GM19463 (cell line): Measurements from ENCODE around the gene PALD1.

Experiments used
- ATAC-seq: cut with Tn5 transposase; IDR thresholded peaks from one replicate; pipeline ENCODE4 v1.9.1; 2021; ENCODE audit warnings: mild to moderate bottlenecking, moderate library complexity; ENCODE audit not compliant: unreplicated experiment

The PALD1 gene

DNA sequence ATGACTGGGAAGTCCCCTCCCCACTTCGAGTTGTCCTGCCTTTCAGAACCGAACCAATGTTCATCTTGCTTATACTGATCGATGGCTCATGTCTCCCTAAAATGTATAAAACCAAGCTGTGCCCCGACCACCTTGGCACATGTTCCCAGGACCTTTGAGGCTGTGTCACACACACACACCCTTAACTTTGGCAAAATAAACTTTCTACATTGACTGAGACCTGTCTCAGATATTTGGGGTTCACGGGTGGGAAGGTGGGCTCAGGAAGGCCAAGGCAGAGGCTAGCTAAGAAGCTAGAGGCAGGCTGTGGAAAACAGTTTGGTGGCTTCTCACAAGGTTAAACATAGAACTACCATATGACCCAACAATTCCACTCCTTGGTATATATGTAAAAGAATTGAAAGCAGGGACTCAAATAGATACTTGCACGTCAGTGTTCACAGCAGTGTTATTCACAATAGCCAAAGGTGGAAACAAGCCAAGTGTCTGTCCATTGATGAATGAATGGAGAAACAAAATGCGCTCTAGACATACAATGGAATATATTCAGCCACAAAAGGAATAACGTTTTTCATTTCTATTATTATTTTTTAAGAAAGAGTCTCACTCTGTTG lies 108.6 kb downstream of the PALD1 start:
- ATAC-seq: peak; percentile 82

DNA sequence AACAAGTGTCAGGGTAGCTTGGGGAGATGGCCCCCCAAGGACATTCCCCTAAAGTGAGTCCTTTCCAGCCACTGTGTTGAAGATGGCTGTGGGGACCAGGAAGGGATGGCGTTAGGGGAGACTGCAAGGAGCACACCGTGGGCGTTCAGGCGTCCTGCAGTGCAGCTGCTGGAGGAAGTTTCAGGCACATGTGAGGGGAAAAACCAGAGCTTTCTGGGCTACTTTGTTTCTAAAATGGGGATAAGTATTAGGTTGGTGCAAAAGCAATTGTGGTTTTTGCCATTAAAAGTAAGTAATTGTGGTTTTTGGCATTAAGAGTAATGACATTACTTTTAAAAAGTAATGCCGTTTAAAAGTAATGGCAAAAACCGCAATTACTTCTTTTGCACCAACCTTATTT lies 109.7 kb downstream of the PALD1 start:
- ATAC-seq: no peak

DNA sequence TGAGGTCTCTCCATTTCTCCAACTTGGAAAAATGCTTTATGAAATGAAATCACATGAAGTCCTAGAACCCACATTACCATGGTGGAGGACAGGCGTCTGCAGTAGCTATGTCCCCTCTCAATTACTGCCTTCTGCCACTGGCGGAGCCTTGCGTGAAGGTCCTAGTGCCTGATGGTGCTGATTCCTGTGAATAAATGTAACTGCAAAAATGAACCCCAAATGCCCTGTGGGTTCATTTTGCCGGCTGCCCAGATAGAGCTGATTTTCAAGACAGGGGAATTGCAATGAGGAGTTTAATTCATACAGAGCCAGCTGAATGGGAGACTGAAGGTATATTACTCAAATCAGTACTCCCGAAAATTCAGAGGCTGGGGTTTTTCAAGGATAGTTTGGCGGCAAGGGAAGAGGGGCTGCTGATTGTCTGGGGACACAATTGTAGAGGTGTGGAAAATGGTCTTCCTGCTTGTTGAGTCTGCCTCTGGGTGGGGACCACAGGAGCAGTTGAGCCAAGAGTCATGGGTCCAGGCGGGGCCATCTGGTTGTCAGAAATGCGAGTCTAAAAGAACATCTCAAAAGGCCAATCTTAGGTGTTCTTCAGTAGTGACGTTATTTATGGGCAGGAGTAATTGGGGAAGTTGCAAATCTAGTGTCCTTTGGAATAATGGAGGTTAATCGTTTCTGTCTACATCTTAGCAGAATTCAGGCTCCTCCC lies 110.4 kb downstream of the PALD1 start:
- no peak for ATAC-seq

DNA sequence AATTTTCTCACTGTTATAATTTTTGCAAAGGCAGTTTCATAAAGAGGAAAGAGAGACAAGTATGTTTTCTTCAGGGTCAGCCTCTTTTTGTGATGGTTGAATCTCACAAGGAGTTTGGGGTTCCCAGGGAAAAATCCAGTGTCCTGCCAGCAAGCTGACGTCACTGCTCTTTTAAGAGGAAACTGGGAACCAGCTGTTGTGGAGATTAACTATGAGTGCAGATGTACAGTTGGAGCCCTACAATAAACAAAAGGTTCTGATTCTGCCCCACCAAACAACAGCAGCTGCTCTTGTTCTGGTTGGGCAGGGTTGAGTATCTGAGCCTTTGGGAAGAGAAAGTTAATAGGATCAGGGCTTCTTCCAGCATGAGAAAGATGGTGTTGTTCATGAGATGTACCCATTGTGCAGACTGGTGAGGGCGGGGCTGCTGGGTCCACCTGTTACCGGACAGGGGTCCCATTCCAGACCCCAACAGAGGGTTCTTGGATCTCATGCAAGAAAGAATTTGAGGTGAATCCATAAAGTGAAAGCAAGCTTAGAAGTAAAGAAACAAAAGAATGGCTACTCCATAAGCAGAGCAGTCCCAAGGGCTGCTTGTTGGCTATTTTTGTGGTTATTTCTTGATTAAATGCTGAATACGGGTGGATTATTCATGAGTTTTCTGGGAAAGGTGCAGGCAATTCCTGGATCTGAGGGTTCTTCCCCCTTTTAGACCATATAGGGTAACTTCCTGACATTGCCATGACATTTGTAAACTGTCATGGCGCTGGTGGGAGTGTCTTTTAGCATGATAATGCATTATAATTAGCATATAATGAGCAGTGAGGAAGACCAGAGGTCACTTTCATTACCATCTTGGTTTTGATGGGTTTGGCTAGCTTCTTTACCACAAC lies 111.4 kb downstream of the PALD1 start:
- ATAC-seq: no peak

DNA sequence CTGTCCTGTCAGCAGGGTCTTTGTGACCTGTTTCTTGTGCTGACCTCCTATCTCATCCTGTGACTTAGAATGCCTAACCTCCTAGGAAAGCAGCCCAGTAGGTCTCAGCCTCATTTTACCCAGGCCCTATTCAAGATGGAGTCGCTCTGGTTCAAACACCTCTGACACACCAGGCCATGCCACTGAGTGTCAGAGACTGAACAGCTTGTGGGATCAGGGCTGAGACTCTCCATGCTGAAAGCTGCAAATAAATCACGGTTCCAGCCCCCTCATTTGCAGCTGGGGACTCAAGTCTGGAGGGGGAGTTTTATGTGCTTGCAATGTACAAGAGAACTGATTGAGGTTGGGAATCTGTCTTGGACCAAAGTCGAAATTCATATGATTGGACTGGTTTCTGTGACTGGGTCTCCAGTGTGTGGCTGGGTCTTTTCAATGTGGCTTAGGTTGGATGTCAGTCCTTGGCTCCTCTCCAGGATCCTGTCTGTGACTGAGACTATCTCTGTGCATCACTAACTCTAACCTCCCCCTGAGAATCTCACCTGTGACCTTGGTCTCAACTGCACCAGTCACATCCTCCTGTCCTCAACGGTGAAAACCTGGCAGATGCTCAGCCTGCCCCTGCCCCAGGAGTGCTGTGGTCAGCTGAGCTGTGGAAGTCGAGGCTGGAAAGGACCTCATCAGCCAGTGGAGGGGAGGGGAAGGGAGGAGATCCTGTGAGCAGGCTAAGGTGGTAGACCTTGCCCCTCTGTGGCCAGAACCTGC lies 112.3 kb downstream of the PALD1 start:
- ATAC-seq: no peak

DNA sequence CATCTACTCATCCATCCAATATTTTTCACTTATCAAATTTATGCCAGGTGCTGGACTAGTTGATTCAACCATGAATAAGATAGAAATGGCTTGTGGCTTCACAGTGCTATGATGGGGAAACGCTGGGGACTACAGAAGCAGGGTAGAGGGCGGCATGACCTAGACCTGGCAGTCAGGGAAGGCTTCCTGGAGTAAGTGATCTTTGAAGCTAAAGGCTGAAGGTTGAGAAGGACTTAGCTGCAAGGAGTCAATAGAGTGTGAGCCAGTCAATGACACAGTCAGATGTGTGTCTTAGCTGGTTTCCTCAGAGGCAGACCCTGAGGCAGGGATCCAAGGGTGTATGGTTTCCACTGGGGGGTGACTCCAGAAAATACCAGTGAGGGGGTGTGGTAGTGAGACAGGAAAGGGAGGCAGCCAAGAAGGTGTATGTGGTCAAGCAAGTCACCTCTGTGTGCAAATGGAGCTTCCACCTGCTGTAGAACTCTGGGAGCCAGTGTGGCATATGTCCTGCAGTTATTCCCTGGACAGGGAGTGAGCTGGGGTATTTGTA lies 113.7 kb downstream of the PALD1 start:
- no peak for ATAC-seq

DNA sequence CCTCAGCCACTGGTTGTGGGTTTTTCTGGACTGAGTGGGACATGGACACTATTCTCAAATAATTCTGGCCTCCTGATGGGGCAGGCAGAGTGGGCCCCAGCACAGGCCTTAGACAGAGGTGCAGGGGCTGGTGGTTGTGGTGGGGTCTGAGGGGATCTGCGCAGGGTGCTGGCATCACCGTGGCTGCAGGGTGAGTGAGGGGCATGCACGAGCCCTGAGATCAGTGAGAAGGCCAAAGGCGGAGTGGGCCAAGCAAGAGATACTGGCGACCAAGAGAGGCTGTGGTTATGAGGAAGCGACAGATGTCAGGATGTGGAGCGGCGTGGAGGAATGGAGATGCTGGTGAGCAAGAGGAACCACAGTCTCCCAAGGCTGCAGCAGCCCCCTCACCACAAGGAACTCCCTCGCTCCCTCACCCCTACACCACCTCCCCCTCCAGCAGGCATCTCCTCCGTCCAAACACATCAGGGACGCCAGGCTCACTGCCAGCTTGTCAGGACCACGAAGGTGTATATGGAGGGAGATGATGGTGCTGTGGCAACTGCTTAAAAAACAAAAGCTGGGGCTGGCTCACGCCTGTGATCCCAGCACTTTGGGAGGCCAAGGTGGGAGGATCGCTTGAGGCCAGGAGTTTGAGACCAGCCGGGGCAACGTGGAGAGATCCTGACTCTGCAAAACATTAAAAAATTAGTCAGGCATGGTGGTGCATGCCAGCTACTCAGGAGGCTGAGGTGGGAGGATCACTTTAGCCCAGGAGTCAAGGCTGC lies 114.4 kb downstream of the PALD1 start:
- ATAC-seq: no peak

DNA sequence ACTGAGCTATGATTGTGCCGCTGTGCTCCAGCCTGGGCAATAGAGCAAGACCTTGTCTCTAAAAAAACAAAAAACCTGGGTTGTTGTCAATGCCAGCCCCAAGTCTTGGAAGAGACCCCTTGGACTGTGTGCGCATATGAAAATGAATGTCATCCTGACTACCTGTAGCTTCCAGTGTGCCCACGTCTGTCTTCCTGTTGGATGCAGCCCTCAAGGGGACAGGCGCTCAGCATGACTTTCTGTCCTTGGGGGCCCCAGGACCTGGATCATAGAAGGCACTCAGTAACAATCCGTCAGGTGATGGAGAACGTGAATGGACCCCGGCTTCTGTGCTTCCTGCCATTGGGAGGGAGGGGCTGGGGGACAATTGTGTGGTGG lies 114.9 kb downstream of the PALD1 start:
- no peak for ATAC-seq

DNA sequence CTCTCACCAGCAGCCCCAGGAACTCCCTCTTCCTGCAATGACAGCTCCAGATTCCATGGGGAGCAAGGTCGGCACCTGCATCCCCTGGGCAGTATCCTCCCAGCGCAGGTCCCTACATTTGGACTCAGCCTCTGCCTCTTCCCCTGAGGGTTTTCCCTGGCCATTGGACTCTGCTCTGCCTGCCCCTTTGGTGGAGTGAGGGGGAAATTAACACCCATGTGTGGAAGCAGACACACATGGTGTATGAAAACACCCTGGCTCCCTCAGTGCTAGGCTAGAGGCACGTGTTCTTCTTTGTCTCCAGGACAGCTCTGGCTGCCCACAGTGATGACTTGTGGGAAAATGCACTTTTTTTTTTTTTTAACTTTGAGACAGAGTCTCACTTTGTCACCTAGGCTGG lies 115.6 kb downstream of the PALD1 start:
- ATAC-seq: no peak

DNA sequence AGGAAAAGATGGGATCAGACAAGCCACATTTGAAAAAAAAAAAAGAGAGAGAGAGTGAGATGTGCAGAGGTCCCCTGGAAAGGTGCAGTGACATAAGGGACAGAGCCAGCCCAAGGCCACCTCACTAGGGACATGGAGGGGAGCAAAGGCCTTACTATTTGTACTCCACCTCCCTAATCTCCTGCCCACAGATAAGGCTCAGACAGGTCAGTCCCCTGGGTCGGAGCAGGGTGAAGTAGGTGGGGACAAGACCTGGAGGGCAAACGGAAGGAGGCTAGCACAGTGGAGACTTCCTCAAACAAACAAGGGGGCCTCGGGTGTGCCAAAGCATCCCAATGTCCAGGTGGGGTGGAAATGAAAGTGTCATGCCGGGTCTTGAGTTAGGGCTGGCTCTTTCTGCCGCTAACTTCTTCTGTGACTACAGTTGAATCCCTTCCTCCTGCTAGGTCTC lies 117.0 kb downstream of the PALD1 start:
- no peak for ATAC-seq

DNA sequence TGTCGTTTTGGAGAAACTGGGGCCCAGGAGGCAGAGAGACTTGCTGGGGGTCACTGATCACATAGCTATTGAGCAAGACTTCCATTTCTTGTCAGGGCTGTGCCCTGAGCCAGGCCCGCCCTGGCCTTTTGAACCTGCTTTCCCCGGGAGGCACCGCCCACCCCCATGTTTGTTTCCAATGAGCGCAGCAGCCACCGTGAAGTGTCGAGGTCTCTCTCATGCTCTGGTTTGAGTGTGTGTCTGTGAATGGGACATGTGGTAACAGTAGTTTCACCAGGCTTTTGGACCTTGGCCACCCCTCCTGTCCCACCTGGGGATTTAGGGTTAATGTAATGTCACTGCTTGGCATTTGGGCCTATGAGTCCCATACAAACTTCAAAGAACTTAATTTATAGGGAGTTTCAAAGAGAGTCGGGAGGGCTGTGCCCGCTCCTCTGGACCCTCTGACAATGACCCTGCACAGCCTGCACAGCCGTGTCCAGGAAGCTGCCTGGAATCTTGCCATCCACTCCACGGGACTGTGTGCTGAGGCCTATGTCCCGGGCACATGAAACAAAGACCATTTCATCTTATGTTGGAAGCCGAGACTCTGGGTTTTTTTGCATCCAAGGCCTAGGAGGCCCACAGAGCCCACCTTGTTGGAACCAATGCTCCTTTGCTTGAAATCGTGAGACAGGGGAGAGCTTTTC lies 117.7 kb downstream of the PALD1 start:
- ATAC-seq: no peak

DNA sequence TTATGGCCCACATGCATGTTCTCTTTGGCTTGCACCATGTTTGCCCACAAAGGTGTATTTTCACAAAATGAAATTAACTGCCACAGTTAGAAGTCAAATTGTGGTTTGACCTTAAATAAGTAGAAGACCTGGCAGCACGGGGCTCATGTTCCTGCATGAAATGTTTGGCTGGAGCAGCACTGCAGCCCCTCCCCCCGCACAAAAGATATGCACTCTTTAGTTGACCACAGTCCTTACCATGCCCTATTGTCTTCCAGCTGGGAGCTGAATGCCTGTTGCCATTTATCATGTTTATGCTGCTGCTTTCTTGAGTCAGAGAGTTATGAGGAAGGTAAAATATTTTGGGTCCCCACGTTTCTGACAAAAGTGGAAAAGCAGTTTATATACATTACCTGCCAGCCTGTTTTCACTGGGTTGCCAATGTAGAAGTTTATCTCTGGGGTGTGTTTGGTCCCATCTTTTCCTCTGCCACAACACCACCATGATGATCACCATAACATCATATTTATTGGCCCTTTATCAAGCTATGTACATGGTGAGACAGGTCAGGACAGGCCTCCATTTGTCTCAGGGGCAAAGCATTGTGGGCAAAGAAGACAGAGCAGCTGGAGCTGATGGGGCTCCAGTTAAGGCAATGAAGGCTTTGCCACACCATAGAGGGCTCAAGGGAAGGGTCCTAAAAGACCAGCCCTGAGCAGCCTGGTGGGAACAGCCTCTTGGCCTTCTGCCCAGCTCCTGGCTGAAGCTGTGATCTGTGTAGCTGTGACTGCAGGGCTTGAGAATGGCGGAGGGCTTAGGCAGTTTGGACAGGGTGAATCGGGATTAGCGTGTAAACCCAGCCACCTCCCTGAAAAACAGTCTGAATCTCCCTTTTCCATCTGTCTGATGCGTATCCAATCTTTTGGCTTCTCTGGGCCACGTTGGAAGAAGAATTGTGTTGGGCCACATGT lies 118.6 kb downstream of the PALD1 start:
- ATAC-seq: no peak

DNA sequence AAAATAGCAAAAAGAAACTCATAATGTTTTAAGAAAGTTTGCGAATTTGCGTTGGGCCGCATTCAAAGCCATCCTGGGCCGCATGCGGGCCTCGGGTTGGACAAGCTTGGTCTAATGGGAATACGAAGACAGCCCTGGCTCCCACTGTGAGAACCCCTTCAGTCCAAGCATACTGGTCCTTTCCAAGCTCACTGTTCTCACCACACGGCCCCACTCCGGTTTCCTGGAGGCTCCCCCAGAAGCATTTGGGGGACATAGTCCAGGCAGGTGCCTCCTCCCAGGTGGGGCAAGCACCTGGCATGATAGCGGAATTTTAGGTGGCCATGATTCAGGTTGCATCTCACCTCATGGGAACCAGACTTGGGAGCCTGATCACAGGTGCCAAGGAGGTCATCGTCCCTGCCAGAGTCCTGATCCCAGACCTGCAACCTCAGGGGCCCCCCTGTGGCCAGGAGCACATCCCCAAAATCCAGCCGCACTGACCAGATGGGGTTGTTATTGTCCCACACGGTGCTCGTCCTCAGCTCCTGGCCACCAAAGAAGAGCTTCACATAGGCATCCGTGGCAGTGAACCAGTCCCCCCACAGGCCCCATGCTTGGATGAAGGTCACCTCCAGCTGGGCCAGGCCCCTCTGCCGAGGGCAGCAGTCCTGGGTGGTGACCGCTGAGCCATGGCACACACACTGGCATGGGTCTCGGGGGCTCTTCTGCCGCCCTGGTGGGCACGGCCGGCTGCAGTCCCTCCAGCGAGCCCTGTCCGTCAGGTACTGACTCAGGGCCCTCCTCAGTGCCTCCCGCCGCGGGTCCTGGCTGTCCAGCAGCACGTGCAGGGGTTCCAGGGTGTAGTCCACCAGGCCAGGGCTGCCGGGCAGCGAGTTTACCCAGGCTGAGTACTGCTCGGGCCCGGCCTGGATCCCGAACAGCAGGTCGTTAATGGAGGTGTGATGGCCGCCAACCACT lies 119.6 kb downstream of the PALD1 start:
- no peak for ATAC-seq

DNA sequence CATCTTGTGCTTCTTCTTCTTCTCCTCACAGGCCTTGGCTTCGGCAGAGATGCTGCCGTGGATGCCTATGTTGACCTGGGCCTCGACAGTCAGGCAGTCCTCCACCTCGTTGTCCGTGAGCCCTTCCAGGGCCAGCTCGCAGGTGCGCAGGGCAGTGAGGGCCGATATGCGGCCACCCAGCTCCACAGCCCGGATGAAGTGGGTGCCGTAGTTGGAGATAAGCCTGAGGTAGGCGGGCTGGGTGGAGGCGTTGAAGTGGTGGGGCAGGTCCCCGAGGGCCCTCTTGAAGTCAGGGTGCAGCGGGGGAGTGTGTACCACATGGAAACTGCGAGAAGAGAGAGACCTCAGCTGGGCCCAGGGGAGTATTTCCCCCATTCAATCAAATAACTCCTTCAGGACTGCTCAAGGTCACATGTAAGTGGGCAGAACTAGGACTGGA lies 120.3 kb downstream of the PALD1 start:
- no peak for ATAC-seq

DNA sequence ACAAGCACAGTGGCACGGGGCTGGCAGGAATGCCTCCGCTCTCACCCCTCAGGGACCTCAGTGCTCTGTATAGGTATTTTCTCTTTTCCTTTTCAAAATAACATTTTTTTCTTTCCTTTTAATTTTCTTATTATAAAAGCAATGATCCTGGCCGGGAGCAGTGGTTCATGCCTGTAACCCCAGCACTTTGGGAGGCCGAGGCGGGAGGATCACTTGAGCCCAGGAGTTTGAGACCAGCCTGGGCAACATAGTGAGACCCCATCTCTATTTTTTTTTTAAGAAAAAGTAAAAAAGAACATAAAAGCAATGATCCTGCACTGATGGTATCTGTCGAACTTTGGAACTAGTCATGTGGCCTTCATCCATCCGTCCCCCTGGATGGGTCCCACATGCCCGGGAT lies 120.8 kb downstream of the PALD1 start:
- no peak for ATAC-seq

DNA sequence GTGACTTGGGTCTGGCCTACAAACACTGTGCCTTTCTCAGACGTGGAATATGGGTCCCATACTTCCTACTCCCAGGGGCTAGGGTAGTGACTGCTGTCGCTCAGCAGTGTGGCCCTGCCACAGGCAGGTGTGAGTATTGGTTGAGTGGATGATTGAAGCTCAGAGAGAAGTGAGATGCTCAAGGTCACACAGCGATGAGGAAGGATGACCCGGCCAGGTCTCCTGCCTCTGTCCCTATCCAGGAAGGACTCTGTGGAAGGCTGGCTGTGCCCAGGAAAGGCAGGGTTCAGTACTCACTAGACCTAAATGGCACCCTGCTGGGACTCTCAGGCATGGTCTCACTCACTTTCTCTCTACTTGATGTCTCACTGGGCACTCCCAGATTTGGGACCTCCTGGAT lies 121.2 kb downstream of the PALD1 start:
- ATAC-seq: no peak
